SU-DHL-6 (cell line): Measurements from ENCODE around the gene GIPC3.

Source experiments
- H2AFZ ChIP-seq: fragments of 200-600 bp; sonication (generic); 2 replicates; pipeline ENCODE4 v1.6.1; 2014; ENCODE audit warnings: low read depth, mild to moderate bottlenecking, moderate library complexity, mixed read lengths, antibody characterized with exemption, low read length; ENCODE audit not compliant: severe bottlenecking
- H3F3A ChIP-seq: fragments of 200-600 bp; shearing (Covaris generic); 2 replicates; pipeline ENCODE4 v1.6.0; 2016; ENCODE audit warnings: antibody characterized with exemption, mild to moderate bottlenecking; ENCODE audit not compliant: insufficient read depth
- H3K27ac ChIP-seq: fragments of 200-600 bp; sonication (generic); 2 replicates; pipeline ENCODE4 v1.5.1; 2016; ENCODE audit warnings: low read depth, mild to moderate bottlenecking, low read length, moderate library complexity, mixed read lengths
- H3K27me3 ChIP-seq: fragments of 200-600 bp; sonication (generic), shearing (Covaris generic); 2 replicates; pipeline ENCODE4 v1.6.0; 2014; ENCODE audit warnings: mild to moderate bottlenecking, low read length
- H3K36me3 ChIP-seq: fragments of 200-600 bp; sonication (generic); 2 replicates; pipeline ENCODE4 v1.6.1; 2014; ENCODE audit warnings: mild to moderate bottlenecking, low read length, mixed read lengths
- H3K4me2 ChIP-seq: fragments of 300-600, 200-600 bp; shearing (Covaris generic), sonication (generic); 2 replicates; pipeline ENCODE4 v1.6.0; 2014; ENCODE audit warnings: low read length, low read depth, mild to moderate bottlenecking; ENCODE audit not compliant: poor library complexity, severe bottlenecking
- H3K4me3 ChIP-seq: fragments of 200-600 bp; sonication (generic); 2 replicates; pipeline ENCODE4 v1.5.1; 2014; ENCODE audit warnings: antibody characterized with exemption, low read length, mild to moderate bottlenecking, mixed read lengths; ENCODE audit not compliant: insufficient read depth, poor library complexity, severe bottlenecking
- H3K79me2 ChIP-seq: fragments of 200-600 bp; sonication (generic); 2 replicates; pipeline ENCODE4 v1.6.1; 2014; ENCODE audit warnings: mild to moderate bottlenecking, low read length, moderate library complexity; ENCODE audit not compliant: insufficient read depth
- H3K9ac ChIP-seq: fragments of 200-600 bp; sonication (generic); 2 replicates; pipeline ENCODE4 v1.7.0; 2014; ENCODE audit warnings: mild to moderate bottlenecking, low read length
- H3K9me2 ChIP-seq: fragments of 200-600 bp; sonication (generic); replicated peaks from 2 replicates; pipeline ENCODE4 v1.6.1; 2014; ENCODE audit warnings: low read length; ENCODE audit not compliant: insufficient read depth
- H3K9me3 ChIP-seq: fragments of 200-600 bp; sonication (generic); 2 replicates; pipeline ENCODE4 v1.6.1; 2014; ENCODE audit warnings: low read length, mixed read lengths; ENCODE audit not compliant: insufficient read depth
- H4K20me1 ChIP-seq: fragments of 200-600 bp; sonication (generic); 2 replicates; pipeline ENCODE4 v1.6.1; 2014; ENCODE audit warnings: low read depth, mild to moderate bottlenecking, antibody characterized with exemption, low read length, moderate library complexity, mixed read lengths
- CTCF ChIP-seq: fragments of 200-600 bp; sonication (generic); IDR thresholded peaks from one replicate; pipeline ENCODE4 v1.5.1; 2017; ENCODE audit warnings: antibody characterized with exemption, mild to moderate bottlenecking, low read length, moderate library complexity; ENCODE audit not compliant: insufficient read depth, poor library complexity, severe bottlenecking
- EZH2phosphoT487 ChIP-seq: fragments of 200-600 bp; sonication (generic), shearing (Covaris generic); conservative IDR thresholded peaks from 2 replicates; pipeline ENCODE4 v1.6.1; 2018; ENCODE audit warnings: mild to moderate bottlenecking, antibody characterized with exemption, low read length, moderate library complexity, mixed read lengths

GIPC3 gene

DNA sequence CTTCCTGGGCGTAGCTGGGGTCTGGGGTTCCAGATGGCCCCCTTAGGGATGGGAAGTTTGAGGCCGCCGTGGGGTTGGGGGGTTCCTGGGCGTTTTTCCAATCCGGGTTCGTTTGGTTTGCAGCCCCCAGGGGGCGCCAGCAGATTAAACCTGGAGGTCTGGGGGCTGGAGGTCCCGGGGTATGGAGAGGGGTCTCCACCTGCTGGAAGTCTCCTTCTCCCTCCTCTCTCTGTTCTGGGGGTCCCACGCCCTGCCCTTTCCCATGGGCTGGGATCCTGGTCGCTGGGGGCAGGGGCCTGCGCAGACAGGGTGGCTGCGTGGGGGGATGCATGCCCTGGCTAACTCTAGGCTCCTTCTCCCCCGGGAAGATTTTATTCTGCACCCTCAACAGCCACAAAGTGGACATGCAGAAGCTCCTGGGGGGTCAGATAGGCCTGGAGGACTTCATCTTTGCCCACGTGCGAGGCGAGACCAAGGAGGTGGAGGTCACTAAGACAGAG lies 899 bp downstream of the GIPC3 start:
- Histone ChIP-seq H3K27ac (no peak overlapping the region), H3K4me2 (no peak overlapping the region), H4K20me1 (no peaks in the 10 kb centered on the region), H2AFZ (no peak overlapping the region), H3K9ac (no peak overlapping the region), H3K79me2 (no peaks in the 10 kb centered on the region), H3K36me3 (no peaks in the 10 kb centered on the region), H3K4me3 (no peak overlapping the region), H3K27me3 (no peaks in the 10 kb centered on the region), H3F3A (0 out of 2 replicates have a peak, but pooled peaks cover 3% of the 10 kb centered on the region), H3K9me2 (no peaks in the 10 kb centered on the region), H3K9me3 (peaks cover 10% of the 10 kb centered on the region; the same call in 1 of the 2 replicates)
- TF ChIP-seq CTCF, result peak; percentile 43
- TF ChIP-seq EZH2phosphoT487, result no peak

GRCh38 chr19:3586707-3587346 lies 1.5 kb downstream of the GIPC3 start:
- Histone ChIP-seq H4K20me1 (no peaks in the 10 kb centered on the region), H3K4me2 (no peak overlapping the region), H3K4me3 (no peak overlapping the region), H3K9ac (no peak overlapping the region), H3K27me3 (no peaks in the 10 kb centered on the region), H3F3A (0 out of 2 replicates have a peak, but pooled peaks cover 3% of the 10 kb centered on the region), H3K9me2 (no peaks in the 10 kb centered on the region), H2AFZ (no peak overlapping the region), H3K79me2 (no peaks in the 10 kb centered on the region), H3K27ac (no peak overlapping the region), H3K36me3 (no peaks in the 10 kb centered on the region), H3K9me3 (peaks cover 10% of the 10 kb centered on the region; the same call in 1 of the 2 replicates)
- no peak for TF ChIP-seq EZH2phosphoT487
- TF ChIP-seq CTCF, result no peak

DNA sequence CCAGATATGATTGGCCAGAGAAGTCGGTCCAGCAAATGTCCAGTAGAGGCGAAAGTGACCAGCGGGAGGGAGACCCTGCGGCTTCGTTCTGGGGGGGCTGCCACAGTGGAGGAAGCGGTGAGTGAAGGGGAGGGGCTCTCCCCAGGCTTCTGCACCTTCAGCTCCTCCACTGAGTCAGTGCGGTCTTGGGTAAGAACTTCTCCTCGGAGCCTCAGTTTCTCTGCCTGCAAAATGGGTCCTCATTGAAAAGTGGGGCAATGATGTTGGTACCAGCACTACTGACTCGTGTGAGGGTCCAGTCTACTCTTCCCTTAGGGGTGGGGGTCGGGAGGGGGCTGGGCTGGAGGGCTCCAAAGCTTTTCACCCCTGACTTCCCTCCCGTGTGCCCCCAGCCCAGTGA lies 4.2 kb downstream of the GIPC3 start:
- H3K4me3 ChIP-seq, result no peak overlapping the region
- H4K20me1 ChIP-seq, result no peaks in the 10 kb centered on the region
- H3K4me2 ChIP-seq, result no peak overlapping the region
- H3K27ac ChIP-seq, result no peak overlapping the region
- no peak overlapping the region for H3K9ac ChIP-seq
- no peaks in the 10 kb centered on the region for H3K79me2 ChIP-seq
- H3K36me3 ChIP-seq, result no peaks in the 10 kb centered on the region
- H3K9me3 ChIP-seq, result peaks cover 10% of the 10 kb centered on the region; the same call in 1 of the 2 replicates
- H3K9me2 ChIP-seq, result no peaks in the 10 kb centered on the region
- no peak for TF ChIP-seq CTCF
- TF ChIP-seq EZH2phosphoT487, result no peak
- H3K27me3 ChIP-seq, result no peaks in the 10 kb centered on the region
- H2AFZ ChIP-seq, result no peak overlapping the region
- H3F3A ChIP-seq, result 0 out of 2 replicates have a peak, but pooled peaks cover 3% of the 10 kb centered on the region
